ENCODE results near the gene GPATCH11.

GRCh38 chr2:37104178-37104577 lies 19.9 kb downstream of the GPATCH11 start:
- TF ChIP-seq CTCF (conservative IDR thresholded peaks at IDR 0.05 in 1 of 2, IDR thresholded peaks at IDR 0.05 in 1 of 2; ENCODE audit: extremely low read depth in 1 of 2, insufficient read depth in 1 of 2, low read depth in 1 of 2, low read length in 2 of 2) (no peak), EZH2 (IDR thresholded peaks at IDR 0.05; ENCODE audit: borderline replicate concordance, low read length) (no peak)

Data from mammary epithelial cell (primary cell).